Amniotic epithelial cell (primary cell): ENCODE data around the gene RABGEF1.
"Not testable (repeated sequence)": the region's sequence is repeated elsewhere in the genome, so short reads cannot be mapped to it uniquely, and the experiment has no call there.

Experiments
- DNase-seq: peaks from one replicate; pipeline ENCODE4 v3.0.0-alpha.2; 2010; ENCODE audit warnings: low read depth

Gene RABGEF1

DNA sequence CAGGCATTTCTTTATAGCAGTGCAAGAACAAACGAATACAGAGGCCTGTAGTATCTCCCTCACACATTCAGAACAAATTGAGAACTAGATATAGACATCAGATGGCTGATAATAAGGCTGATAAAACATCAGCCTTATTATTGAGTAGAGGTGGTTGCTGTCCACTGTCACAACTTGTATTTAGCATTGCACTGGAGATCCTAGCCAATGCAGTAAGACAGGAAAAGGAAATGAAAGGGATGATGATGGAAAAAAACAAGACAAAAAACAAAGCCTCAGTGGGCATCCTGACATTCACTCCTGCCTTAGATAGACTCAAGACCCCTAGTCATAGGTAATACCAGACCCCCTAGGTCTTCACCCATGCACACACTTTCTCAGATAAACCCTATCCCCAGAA lies 4.7 kb upstream of the RABGEF1 start:
- no peak for DNase-seq

GRCh38 chr7:66736892-66737291 lies 3.6 kb upstream of the RABGEF1 start:
- no peak for DNase-seq

GRCh38 chr7:66737667-66738066 lies 2.9 kb upstream of the RABGEF1 start:
- DNase-seq, result no peak

- DNase-seq, result peak; percentile 47
Observed at GRCh38 chr7:66739477-66739876, 1.1 kb upstream of the RABGEF1 start.

DNA sequence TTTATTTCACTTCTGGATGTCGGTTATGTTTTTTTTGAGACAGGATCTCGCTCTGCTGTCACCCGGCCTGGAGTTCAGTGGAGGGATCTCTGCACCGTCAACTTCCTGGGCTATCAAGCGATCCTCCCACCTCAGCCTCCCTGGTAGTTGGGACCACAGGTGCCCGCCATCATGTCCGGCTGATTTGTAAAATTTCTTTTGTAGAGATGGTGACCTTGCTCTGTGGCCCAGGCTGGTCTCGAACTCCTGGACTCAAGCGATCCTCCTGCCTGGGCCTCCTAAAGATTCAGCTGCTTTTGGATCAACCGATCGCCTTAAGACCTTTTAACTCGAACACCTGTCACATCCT lies 606 bp upstream of the RABGEF1 start:
- DNase-seq, result no peak

- peak; percentile 23 for DNase-seq
Observed at GRCh38 chr7:66740980-66741709, 612 bp downstream of the RABGEF1 start.

- DNase-seq, result peak; percentile 58
Observed at GRCh38 chr7:66741710-66742049, 1.1 kb downstream of the RABGEF1 start.

DNA sequence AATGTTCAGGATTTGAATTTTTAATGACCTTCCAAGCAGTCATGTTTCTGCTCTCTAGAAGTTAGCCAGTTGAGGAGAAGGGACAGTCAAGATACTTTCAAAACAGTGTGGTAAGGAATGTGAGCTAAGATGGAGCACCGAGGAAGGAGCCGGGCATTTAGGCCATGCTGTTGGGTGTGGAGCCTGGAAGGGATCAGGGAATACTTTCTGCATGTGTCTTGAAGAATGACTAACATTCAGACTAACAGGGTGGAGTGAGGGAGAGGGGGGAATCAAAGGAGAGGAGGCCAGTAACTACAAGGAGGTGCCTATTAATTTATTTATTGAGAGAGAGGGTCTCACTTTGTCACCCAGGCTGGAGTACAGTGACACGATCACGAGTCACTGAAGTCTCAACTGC lies 1.8 kb downstream of the RABGEF1 start:
- peak; percentile 65 for DNase-seq

DNA sequence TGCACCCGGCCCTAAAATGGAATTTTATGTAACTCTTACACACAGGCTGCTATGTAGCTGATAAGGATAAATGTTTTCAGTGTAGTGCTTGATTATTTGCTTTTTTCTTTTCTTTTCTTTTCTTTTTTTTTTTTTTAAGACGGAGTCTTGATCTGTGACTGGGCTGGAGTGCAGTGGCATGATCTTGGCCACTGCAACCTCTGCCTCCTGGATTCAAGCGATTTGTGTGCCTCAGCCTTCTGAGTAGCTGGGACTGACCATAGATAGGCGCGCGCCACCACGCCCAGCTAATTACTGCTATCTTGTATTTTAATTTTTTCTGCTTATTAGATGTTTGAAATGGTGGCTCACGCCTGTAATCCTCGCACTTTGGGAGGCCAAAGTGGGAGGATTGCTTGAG lies 3.4 kb downstream of the RABGEF1 start:
- no peak for DNase-seq

GRCh38 chr7:66747385-66747784 lies 6.9 kb downstream of the RABGEF1 start:
- no peak for DNase-seq

GRCh38 chr7:66747881-66748511 lies 7.5 kb downstream of the RABGEF1 start:
- DNase-seq, result peak; percentile 53

GRCh38 chr7:66748791-66749190 lies 8.3 kb downstream of the RABGEF1 start:
- DNase-seq, result no peak

DNA sequence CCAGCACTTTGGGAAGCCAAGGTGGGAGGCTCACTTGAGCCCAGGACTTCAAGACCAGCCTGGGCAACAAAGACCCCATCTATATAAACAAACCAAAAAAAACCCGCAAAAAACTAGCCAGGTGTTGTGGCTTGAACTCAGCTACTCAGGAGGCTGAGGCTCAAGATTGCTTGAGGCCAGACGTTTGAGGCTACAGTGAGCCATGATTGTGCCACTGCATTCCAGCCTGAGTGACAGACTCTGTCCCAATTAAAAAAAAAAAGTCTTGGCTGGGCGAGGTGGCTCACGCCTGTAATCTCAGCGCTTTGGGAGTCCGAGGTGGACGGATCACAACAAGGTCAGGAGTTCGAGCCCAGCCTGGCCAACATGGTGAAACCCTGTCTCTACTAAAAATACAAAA lies 11.4 kb downstream of the RABGEF1 start:
- DNase-seq, result no peak

DNA sequence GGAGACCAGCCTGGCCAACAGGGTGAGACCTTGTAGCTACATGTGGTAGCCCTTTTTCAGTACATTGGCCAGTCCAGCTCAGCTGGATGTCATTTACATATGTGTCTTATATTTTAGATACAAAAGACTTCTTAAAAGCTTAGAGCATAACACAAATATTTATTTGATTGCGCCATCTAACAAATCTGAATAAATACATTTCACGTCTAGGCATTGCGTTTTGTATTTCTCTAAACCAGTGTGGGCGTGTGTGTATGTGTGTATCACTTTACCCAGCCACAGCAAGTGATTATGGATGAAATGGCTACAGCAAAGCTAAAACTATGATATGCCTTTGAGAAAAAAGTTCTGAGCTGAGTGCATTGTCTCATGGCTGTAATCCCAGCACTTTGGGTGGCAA lies 14.0 kb downstream of the RABGEF1 start:
- no peak for DNase-seq

- not testable (repeated sequence) for DNase-seq
Observed at GRCh38 chr7:66755059-66755458, 14.5 kb downstream of the RABGEF1 start.

GRCh38 chr7:66756227-66756626 lies 15.7 kb downstream of the RABGEF1 start:
- not testable (repeated sequence) for DNase-seq

- DNase-seq, result no peak
Observed at GRCh38 chr7:66756889-66757288, 16.4 kb downstream of the RABGEF1 start.

- no peak for DNase-seq
Observed at GRCh38 chr7:66757939-66758338, 17.4 kb downstream of the RABGEF1 start.

- DNase-seq, result no peak
Observed at GRCh38 chr7:66758950-66759628, 18.6 kb downstream of the RABGEF1 start.

DNA sequence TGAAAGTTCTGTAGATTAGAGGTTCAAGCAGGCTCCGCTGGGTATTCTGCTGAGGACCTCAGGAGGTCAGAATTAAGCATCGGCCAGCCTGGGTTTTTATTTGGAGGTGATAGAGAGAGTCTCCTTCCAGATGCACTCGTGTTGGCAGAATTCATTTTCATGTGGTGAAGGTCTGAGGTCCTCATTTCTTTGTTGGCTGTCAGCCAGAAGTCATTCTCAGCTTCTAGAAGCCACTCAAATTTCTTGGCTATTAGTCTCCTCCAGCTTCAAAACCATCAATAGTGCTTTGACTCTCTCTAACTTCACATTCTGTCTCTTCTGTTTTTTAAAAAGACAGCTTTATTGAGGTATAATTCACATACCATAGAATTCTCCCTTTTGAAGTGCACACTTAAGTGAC lies 22.6 kb downstream of the RABGEF1 start:
- not testable (repeated sequence) for DNase-seq

GRCh38 chr7:66763633-66764355 lies 23.3 kb downstream of the RABGEF1 start:
- peak; percentile 34 for DNase-seq

- not testable (repeated sequence) for DNase-seq
Observed at GRCh38 chr7:66764905-66765304, 24.4 kb downstream of the RABGEF1 start.
